HG03442 (cell line): ENCODE measurements around the gene THSD7B.
"Not testable (repeated sequence)": the region's sequence is repeated elsewhere in the genome, so short reads cannot be mapped to it uniquely, and the experiment has no call there.

Experiments used
- ATAC-seq: cut with Tn5 transposase; IDR thresholded peaks from one replicate; pipeline ENCODE4 v1.9.1; 2021; ENCODE audit warnings: mild to moderate bottlenecking, moderate library complexity; ENCODE audit not compliant: unreplicated experiment

Gene THSD7B

GRCh38 chr2:136929531-136929930, 164.2 kb downstream of the THSD7B start:
- ATAC-seq: no peak

DNA sequence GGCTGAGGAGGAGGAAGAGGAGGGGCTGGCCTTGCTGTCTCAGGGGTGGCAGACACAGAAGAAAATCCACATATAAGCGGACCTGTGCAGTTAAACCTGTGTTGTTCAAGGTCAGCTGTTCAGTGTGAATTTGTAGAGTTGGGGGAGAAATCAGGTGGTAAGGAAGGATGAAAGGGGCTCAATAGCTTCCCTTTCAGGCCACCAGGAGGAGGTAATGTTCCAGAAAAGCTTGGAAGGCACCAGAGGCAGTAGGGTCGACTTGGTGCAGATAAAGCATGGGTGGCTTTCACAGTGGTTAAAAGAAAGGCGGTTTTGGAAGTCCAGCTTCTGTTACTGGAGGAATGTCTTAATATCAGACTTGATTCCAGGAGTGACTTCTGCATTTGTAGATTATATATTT, 167.4 kb downstream of the THSD7B start:
- peak; percentile 46 for ATAC-seq

DNA sequence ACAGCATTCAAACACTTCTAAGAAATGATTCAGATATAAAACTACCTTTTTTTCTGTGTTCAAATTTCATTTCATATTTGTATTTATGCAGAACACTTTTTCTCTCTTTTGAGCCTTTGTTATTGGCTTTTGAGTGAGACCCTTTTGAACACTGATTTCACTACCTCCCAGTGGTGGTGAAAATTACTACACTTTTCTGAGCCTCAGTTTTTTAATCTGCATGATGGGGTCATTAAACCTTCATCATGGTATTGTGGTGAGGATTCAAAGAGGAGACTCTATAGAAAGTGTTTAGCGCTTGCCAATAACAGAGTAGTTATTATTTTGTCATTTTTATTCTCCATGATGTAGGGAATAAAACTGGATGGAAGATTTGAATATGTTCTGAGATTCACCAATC, 169.8 kb downstream of the THSD7B start:
- no peak for ATAC-seq

DNA sequence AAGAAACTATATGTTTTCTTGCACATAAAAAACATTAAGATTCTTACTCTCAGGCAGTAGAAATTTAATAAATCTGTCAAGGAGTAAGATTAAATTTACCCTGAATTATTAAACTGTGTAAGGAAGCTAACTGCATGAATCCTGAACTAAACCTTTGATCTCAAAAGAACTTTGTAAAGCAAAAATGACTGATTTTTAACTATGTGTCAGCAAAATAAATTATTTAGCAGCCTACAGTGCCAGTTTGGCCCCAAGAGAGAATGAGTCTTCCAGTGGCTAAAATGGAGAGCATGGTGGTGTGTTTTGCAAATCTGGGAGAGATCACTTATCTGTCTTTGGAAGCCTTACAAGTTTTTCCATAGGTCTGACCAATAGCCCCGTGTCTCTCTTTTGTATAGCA, 190.7 kb downstream of the THSD7B start:
- no peak for ATAC-seq

- ATAC-seq: no peak
Observed at GRCh38 chr2:136957044-136957443, 191.7 kb downstream of the THSD7B start.

GRCh38 chr2:136962105-136962725, 196.9 kb downstream of the THSD7B start:
- ATAC-seq: no peak

- no peak for ATAC-seq
Observed at GRCh38 chr2:136966485-136966884, 201.1 kb downstream of the THSD7B start.

GRCh38 chr2:136980303-136980702, 215.0 kb downstream of the THSD7B start:
- no peak for ATAC-seq

- not testable (repeated sequence) for ATAC-seq
Observed at GRCh38 chr2:136981689-136982088, 216.3 kb downstream of the THSD7B start.

DNA sequence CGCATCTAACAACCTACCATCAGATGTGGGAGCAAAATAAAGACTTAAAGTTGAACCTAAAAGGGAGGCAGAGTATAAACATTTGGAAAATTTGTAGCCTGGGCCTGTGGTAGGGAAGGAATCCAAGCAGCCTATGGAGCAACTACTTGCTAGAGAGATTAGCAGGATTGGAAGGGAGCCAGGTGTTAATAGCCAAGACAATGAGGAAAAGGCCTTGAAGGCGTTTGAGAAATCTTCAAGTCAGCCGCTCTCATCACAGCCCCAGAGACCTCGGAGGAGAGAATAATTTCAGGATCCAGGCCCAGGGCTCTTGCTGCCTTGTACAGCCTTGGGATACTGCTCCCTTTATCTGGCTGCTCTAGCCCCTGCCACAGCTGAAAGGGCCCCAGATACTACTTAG, 219.7 kb downstream of the THSD7B start:
- no peak for ATAC-seq

DNA sequence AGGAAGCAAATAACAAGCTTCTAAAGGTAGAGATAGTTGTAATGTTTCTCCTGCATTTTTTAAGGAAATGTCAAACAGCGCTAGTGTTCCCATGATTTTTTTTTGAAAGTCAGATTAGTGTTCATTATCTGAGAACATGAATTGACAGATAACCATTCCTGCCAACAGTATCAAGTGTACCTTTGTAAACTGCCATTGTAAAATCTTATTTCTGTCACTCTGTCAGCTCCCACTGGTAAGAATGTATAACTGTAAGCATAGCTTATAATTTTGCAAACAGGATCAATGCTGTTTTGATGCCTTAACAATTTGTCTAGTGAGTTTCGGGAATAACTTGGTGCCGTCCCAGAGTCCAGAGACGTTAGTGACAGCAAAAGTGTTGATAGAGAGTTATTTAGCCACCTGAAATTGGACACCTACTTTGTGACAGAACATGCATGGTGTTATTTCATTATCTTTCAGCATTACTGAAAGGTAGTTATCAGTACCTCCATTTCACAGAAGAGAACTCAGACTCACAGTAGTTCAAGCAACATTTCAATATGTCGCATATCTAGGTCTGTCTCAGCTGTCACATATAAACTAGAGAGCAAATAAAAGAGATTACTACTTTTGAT, 221.4 kb downstream of the THSD7B start:
- no peak for ATAC-seq

DNA sequence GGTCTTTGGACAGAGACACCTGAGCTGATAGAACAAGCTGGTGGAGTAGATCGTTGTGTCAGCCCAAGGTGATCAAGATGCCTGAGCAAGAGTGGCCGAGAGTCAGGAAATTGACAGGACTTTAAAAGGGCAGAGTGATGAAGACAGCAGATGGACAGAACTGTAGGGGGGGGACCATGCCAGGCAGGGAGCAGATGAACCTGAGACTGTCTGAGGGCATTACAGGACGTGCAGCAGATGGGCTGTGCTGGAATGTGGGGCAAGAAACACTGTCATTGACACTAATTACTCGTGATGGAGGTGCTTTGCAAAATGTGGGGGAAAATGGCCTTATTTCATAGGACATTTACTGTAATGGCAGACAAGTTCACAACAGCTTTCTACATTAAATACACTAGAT, 225.0 kb downstream of the THSD7B start:
- no peak for ATAC-seq

DNA sequence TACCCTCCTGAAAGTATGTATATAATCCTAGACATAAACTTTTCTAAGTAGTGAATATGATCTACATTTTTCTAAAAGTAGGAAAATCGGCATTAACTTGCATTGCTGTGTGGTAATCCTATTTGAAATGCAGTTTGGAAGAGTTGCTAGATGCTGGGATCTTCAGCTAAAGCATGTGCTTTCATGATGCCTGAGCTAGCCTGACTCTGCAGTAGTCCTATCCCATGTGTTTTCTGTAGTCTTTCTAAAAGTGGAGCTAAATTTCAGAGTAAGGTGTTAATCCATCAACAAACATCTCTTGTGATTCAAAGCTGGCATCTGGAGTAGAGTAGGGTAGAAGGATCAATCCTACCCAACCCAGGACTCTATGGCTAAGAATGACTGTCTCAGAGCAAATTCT, 229.4 kb downstream of the THSD7B start:
- no peak for ATAC-seq

DNA sequence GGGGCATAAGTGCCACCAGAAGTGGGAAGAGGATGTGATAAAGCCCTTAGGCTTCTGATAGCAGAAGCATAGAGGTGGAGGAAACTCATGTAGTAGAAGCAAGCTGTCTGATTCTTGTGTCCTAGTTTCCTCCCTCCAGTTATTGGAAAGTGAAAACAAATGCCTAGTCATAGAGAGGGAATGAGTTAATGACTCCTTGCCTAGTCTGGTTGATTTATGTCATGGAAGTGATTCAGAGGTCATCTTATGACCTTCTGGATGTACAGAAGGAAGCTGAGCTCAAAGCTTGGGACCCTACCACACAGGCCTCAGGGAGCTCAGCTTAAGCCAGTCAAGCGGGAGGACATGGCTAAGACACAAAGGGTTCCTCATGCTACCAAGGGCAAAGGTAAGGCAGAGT, 232.2 kb downstream of the THSD7B start:
- no peak for ATAC-seq

DNA sequence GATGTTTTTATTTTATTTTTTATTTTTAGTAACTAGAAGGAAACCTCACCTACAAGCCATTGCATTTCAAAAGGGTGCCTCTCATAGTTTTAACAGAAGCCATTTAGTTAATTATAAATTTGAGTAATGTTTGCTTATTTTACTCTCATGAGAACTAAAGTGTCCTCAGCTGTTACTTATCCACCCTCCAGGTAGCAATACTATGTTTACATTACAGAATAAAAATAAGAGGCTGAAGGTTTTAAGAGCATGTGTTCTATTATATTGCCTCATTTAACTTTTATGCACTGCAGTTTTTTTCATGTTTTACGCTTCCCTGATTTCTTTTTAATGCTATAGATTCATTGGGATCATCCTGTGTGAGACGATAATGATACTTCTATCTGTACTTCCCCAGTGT, 235.5 kb downstream of the THSD7B start:
- ATAC-seq: no peak

GRCh38 chr2:137002896-137003295, 237.6 kb downstream of the THSD7B start:
- ATAC-seq: no peak

- ATAC-seq: no peak
Observed at GRCh38 chr2:137005210-137005609, 239.9 kb downstream of the THSD7B start.

DNA sequence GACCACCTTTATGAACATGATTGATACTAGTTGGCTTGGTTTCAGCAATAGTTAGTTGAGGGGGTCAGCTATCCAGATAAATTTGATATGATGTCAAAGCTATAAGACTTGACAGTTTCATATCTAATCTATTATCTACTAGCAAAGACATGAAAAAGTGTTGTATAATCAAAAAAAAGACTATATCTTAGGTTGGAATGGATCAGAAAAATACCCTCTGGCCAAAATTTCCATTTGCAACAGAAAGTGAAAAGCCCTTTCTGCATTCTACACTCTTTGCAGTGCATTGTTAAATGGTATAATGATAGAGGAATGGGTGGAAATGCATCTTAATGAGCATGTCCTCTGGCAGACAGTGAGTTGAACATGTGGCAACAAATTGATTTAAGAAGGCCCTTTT, 242.6 kb downstream of the THSD7B start:
- no peak for ATAC-seq

- ATAC-seq: no peak
Observed at GRCh38 chr2:137009953-137010352, 244.6 kb downstream of the THSD7B start.

DNA sequence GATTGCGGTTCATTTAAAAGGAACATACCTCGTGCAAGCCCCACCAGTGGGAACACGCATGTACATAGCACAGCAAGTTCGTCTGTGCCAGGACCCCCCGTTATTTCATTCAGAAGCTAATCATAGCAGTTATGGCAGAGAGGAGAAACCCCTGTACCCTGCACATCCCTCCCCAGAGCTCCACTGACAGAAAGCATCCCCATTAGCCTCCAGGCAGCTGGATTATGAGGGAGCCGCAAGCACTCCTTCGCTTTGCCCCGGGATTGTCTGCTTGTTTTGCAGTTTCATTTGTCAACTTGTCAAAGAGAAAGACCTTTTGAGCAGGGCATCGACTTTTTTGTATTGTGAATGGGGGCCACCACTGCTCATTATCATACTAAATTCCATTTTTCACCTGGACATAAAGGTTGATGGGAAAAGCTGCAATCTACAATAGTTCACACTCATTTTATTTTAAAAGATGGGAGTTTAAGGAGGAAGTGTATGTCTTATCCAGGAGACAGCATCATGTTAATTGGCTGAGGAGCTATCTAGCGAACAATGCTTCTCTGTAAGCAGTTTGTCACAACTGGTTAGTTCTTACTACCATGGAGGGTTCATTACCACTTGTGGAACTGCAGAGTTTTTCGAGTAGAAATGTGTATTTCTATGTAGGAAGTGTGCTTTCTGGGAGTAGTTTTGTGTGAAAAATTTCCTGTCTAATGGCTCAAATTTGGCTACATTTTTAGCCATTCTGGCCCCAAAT, 255.3 kb downstream of the THSD7B start:
- ATAC-seq: no peak

DNA sequence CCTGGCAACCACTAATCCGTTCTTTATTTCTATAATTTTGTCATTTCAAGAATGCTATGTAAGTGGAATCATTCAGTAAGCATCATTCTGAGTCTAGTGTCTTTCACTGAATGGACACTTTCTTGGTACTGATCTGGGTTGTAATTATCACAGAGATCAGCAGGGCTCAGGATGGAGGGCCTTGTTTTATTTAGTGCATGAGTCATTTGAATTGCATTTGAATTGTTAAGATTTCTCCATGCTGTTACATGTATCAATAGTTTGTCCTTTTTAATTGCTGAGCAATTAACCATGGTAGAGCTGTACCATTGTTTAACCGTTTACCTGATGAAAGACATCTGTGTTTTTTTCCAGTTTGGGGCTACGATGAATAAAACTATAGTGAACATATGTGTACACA, 256.4 kb downstream of the THSD7B start:
- no peak for ATAC-seq

- ATAC-seq: no peak
Observed at GRCh38 chr2:137023205-137023604, 257.9 kb downstream of the THSD7B start.
